Immature natural killer cell (primary cell): ENCODE measurements around the gene PDXDC1. TPM values are rescaled to one million over a fixed set of nuclear protein-coding genes. Genes with fewer than 3 reads are reported as not detected.
"Not testable (repeated sequence)": the region's sequence is repeated elsewhere in the genome, so short reads cannot be mapped to it uniquely, and the experiment has no call there.

Source experiments
- DNase-seq, 3 donors: peaks; one replicate each; pipeline ENCODE4 v3.0.0; 2022; ENCODE audit warnings: mixed read lengths in 1 of 3
- H3K27ac Mint-ChIP-seq, 6 donors: one replicate each; pipeline ENCODE4 v1.8.0; 2020; ENCODE audit warnings: mixed read lengths in 6 of 6, mild to moderate bottlenecking in 5 of 6, inconsistent platforms in 4 of 6, moderate library complexity in 3 of 6
- H3K27me3 Mint-ChIP-seq, 3 donors: one replicate each; pipeline ENCODE4 v1.8.0; 2020 to 2021; ENCODE audit warnings: low read depth in 3 of 3, mild to moderate bottlenecking in 3 of 3, mixed read lengths in 3 of 3, moderate library complexity in 3 of 3, inconsistent platforms in 1 of 3
- H3K36me3 Mint-ChIP-seq, 3 donors: one replicate each; pipeline ENCODE4 v1.8.0; 2020; ENCODE audit warnings: mixed read lengths in 3 of 3, inconsistent platforms in 2 of 3, mild to moderate bottlenecking in 2 of 3
- H3K4me1 Mint-ChIP-seq, 2 donors: one replicate each; pipeline ENCODE4 v1.8.0; 2020; ENCODE audit warnings: inconsistent platforms in 2 of 2, mild to moderate bottlenecking in 2 of 2, mixed read lengths in 2 of 2, moderate library complexity in 1 of 2
- H3K4me3 Mint-ChIP-seq, 5 donors: one replicate each; pipeline ENCODE4 v1.8.0; 2020; ENCODE audit warnings: mild to moderate bottlenecking in 5 of 5, mixed read lengths in 5 of 5, inconsistent platforms in 3 of 5, moderate library complexity in 3 of 5
- H3K9me3 Mint-ChIP-seq, 6 donors: one replicate each; pipeline ENCODE4 v1.8.0; 2020; ENCODE audit warnings: mild to moderate bottlenecking in 6 of 6, mixed read lengths in 6 of 6, inconsistent platforms in 4 of 6, moderate library complexity in 3 of 6
- polyA plus RNA-seq, 3 donors: library from polyadenylated mRNA; unstranded; fragments of 300-500 nt; fragmentation: Illumina TruSeq; gene quantifications; one replicate each; pipeline ENCODE4 v1.2.3, GENCODE V29; 2021

Gene PDXDC1
- polyA plus RNA-seq, 3 donors from 2014 or later: 14.0 to 54.1 (median 24.9) TPM

GRCh38 chr16:15062085-15062810 lies 87.4 kb downstream of the PDXDC1 start:
- H3K27ac Mint-ChIP-seq, H3K27me3 Mint-ChIP-seq, H3K9me3 Mint-ChIP-seq, DNase-seq, H3K4me3 Mint-ChIP-seq: not testable (repeated sequence)
- peaks cover 20 to 25% of the 10 kb centered on the region in 2 donors for H3K4me1 Mint-ChIP-seq
- H3K36me3 Mint-ChIP-seq: peaks cover 17 to 42% (median 19%) of the 10 kb centered on the region in 3 donors

- peak; percentile 62 to 67 (median 64) for DNase-seq
- H3K9me3 Mint-ChIP-seq: not testable (repeated sequence)
- H3K27ac Mint-ChIP-seq: peak overlapping the region; percentile 21 to 85 (median 80)
Observed at GRCh38 chr16:15065961-15066360, 91.1 kb downstream of the PDXDC1 start.

GRCh38 chr16:15066690-15067089 lies 91.9 kb downstream of the PDXDC1 start:
- Mint-ChIP-seq H3K27ac (peak overlapping the region in 4 of 6 donors; percentile 35 to 85 (median 80)), H3K4me1 (peaks cover 20 to 25% of the 10 kb centered on the region in 2 donors), H3K36me3 (peaks cover 6 to 19% (median 9%) of the 10 kb centered on the region in 3 donors)
- not testable (repeated sequence) for H3K9me3 Mint-ChIP-seq, H3K4me3 Mint-ChIP-seq, DNase-seq, H3K27me3 Mint-ChIP-seq

More at GRCh38 chr16:15065961-15066360, 91.1 kb downstream of the PDXDC1 start:
- not testable (repeated sequence) for H3K27me3 Mint-ChIP-seq
- H3K4me1 Mint-ChIP-seq: peaks cover 20 to 25% of the 10 kb centered on the region in 2 donors
- peaks cover 14 to 25% (median 15%) of the 10 kb centered on the region in 3 donors for H3K36me3 Mint-ChIP-seq
- H3K4me3 Mint-ChIP-seq: peak overlapping the region in 2 of 5 donors; percentile 13 to 41

- DNase-seq, H3K4me1 Mint-ChIP-seq, H3K4me3 Mint-ChIP-seq, H3K9me3 Mint-ChIP-seq, H3K27me3 Mint-ChIP-seq: not testable (repeated sequence)
- Mint-ChIP-seq H3K27ac (peak overlapping the region in 1 of 6 donors; percentile 5), H3K36me3 (peaks cover 0 to 24% (median 17%) of the 10 kb centered on the region in 3 donors)
Observed at GRCh38 chr16:15071013-15071412, 96.2 kb downstream of the PDXDC1 start.

- not testable (repeated sequence) for H3K27me3 Mint-ChIP-seq, H3K4me1 Mint-ChIP-seq, H3K4me3 Mint-ChIP-seq, DNase-seq, H3K9me3 Mint-ChIP-seq
- Mint-ChIP-seq H3K27ac (peak overlapping the region in 2 of 6 donors; percentile 29 to 30), H3K36me3 (peaks cover 0 to 33% (median 17%) of the 10 kb centered on the region in 3 donors)
Observed at GRCh38 chr16:15071916-15072769, 97.3 kb downstream of the PDXDC1 start.

- Mint-ChIP-seq H3K4me1 (no peaks in the 10 kb centered on the region), H3K4me3 (no peak overlapping the region), H3K36me3 (peaks cover 0 to 37% (median 17%) of the 10 kb centered on the region in 3 donors), H3K27me3 (peaks cover 0 to 2% (median 0%) of the 10 kb centered on the region in 3 donors), H3K9me3 (no peaks in the 10 kb centered on the region), H3K27ac (no peak overlapping the region)
- no peak for DNase-seq
Observed at GRCh38 chr16:15073101-15073500, 98.3 kb downstream of the PDXDC1 start.

GRCh38 chr16:15076161-15076560 lies 101.3 kb downstream of the PDXDC1 start:
- H3K4me1 Mint-ChIP-seq, H3K27me3 Mint-ChIP-seq, H3K4me3 Mint-ChIP-seq, H3K9me3 Mint-ChIP-seq, DNase-seq: not testable (repeated sequence)
- Mint-ChIP-seq H3K36me3 (peaks cover 0 to 40% (median 17%) of the 10 kb centered on the region in 3 donors), H3K27ac (peak overlapping the region in 3 of 6 donors; percentile 4 to 62 (median 29))

- not testable (repeated sequence) for H3K27me3 Mint-ChIP-seq, H3K9me3 Mint-ChIP-seq, H3K4me1 Mint-ChIP-seq, H3K4me3 Mint-ChIP-seq, DNase-seq, H3K27ac Mint-ChIP-seq
- peaks cover 7 to 42% (median 9%) of the 10 kb centered on the region in 3 donors for H3K36me3 Mint-ChIP-seq
Observed at GRCh38 chr16:15080883-15081282, 106.1 kb downstream of the PDXDC1 start.

GRCh38 chr16:15082788-15083187 lies 108.0 kb downstream of the PDXDC1 start:
- not testable (repeated sequence) for H3K4me1 Mint-ChIP-seq, DNase-seq, H3K9me3 Mint-ChIP-seq, H3K27ac Mint-ChIP-seq, H3K27me3 Mint-ChIP-seq, H3K4me3 Mint-ChIP-seq
- H3K36me3 Mint-ChIP-seq: peaks cover 7 to 30% (median 9%) of the 10 kb centered on the region in 3 donors

GRCh38 chr16:15090663-15091269 lies 115.9 kb downstream of the PDXDC1 start:
- not testable (repeated sequence) for H3K27me3 Mint-ChIP-seq, H3K36me3 Mint-ChIP-seq, DNase-seq, H3K9me3 Mint-ChIP-seq
- Mint-ChIP-seq H3K4me1 (peaks cover 22 to 32% of the 10 kb centered on the region in 2 donors), H3K4me3 (peak overlapping the region in 1 of 5 donors; percentile 43), H3K27ac (peak overlapping the region in 4 of 6 donors; percentile 40 to 69 (median 54))

- Mint-ChIP-seq H3K27ac (peak overlapping the region; percentile 93 to 97 (median 96)), H3K4me3 (peak overlapping the region; percentile 98 to 99 (median 99)), H3K4me1 (peaks cover 22 to 27% of the 10 kb centered on the region in 2 donors)
- H3K36me3 Mint-ChIP-seq, H3K9me3 Mint-ChIP-seq, DNase-seq, H3K27me3 Mint-ChIP-seq: not testable (repeated sequence)
Observed at GRCh38 chr16:15093571-15093954, 118.7 kb downstream of the PDXDC1 start.

- H3K9me3 Mint-ChIP-seq, H3K27me3 Mint-ChIP-seq, H3K36me3 Mint-ChIP-seq: not testable (repeated sequence)
- Mint-ChIP-seq H3K4me3 (peak within 1 kb of the TSS; percentile 98 to 99 (median 99)), H3K4me1 (peaks cover 22 to 27% of the 10 kb centered on the region in 2 donors), H3K27ac (peak within 1 kb of the TSS; percentile 93 to 97 (median 96))
- DNase-seq: peak; percentile 84
Observed at GRCh38 chr16:15093955-15094827, 119.4 kb downstream of the PDXDC1 start, which contains the start of gene RRN3. Gene RRN3, minus strand, starts transcription at chr16:15094272. Its CDS starts 39 bp downstream, at chr16:15094233.

- Mint-ChIP-seq H3K27ac (peak overlapping the region in 2 of 6 donors; percentile 45 to 53), H3K4me3 (peak overlapping the region in 3 of 5 donors; percentile 27 to 47 (median 39)), H3K4me1 (peaks cover 21 to 27% of the 10 kb centered on the region in 2 donors)
- H3K36me3 Mint-ChIP-seq, H3K27me3 Mint-ChIP-seq, DNase-seq, H3K9me3 Mint-ChIP-seq: not testable (repeated sequence)
Observed at GRCh38 chr16:15096583-15096972, 121.8 kb downstream of the PDXDC1 start.
